T-cell (primary cell): ENCODE data around the gene CEP295NL. TPM values are rescaled to one million over a fixed set of nuclear protein-coding genes. Genes with fewer than 3 reads are reported as not detected.
"Not testable (repeated sequence)": the region's sequence is repeated elsewhere in the genome, so short reads cannot be mapped to it uniquely, and the experiment has no call there.

Experiments used
- ATAC-seq, 4 experiments: fragments of 200-7000 bp in 3 of 4; fragments of 150-1000 bp in 1 of 4; cut with Tn5 transposase; replicated peaks in 1 of 4; 1 replicate in 3 of 4; 2 replicates in 1 of 4; pipeline ENCODE4 v1.10.0; 2021; ENCODE audit warnings: moderate library complexity in 3 of 4, mild to moderate bottlenecking in 2 of 4, moderate number of reproducible peaks in 1 of 4
- CTCF ChIA-PET, 2 donors: fragments of 300-600 bp; sonication (Branson Sonifier 250); formaldehyde crosslinking; loops; one replicate each; lab custom pipeline; 2022; ENCODE audit warnings: antibody characterized with exemption in 2 of 2; lab: Charles Lee
- POLR2A ChIA-PET, 2 donors: fragments of 300-600 bp; sonication (Branson Sonifier 250); formaldehyde crosslinking; loops; one replicate each; lab custom pipeline; 2022; ENCODE audit warnings: antibody characterized with exemption in 2 of 2; lab: Charles Lee
- DNase-seq, 35 experiments: peaks; one replicate each; pipeline versions ENCODE4 v3.0.0 to v3.0.0-alpha.2; 2013 to 2023
- H3K27ac ChIP-seq: one replicate; pipeline ENCODE4 v1.5.1; 2013; ENCODE audit warnings: low read length
- H3K27me3 ChIP-seq, 2 experiments: replicated peaks in 1 of 2; 1 replicate in 1 of 2; 2 replicates in 1 of 2; pipeline versions ENCODE4 v1.6.1 to v1.7.0; 2013; ENCODE audit warnings: low read length in 1 of 2, mixed read lengths in 1 of 2; ENCODE audit not compliant: control insufficient read depth in 2 of 2, insufficient read depth in 2 of 2; ENCODE audit errors: extremely low read depth in 1 of 2
- H3K36me3 ChIP-seq, 2 donors: 1 replicate in 1 of 2; 2 replicates in 1 of 2; pipeline versions ENCODE4 v1.6.1 to v1.7.0; 2013; ENCODE audit warnings: low read length in 1 of 2; ENCODE audit not compliant: control insufficient read depth in 2 of 2, insufficient read depth in 1 of 2; ENCODE audit errors: extremely low read depth in 1 of 2
- H3K4me1 ChIP-seq, 2 experiments: 1 replicate in 1 of 2; 2 replicates in 1 of 2; pipeline versions ENCODE4 v1.6.1 to v1.7.0; 2013; ENCODE audit warnings: low read length in 2 of 2, mixed read lengths in 1 of 2; ENCODE audit not compliant: insufficient read depth in 2 of 2, control insufficient read depth in 1 of 2; ENCODE audit errors: extremely low read depth in 1 of 2
- H3K4me3 ChIP-seq, 2 donors: 1 replicate in 1 of 2; 2 replicates in 1 of 2; pipeline versions ENCODE4 v1.5.1 to v1.7.0; 2013; ENCODE audit warnings: mild to moderate bottlenecking in 2 of 2, low read length in 1 of 2, moderate library complexity in 1 of 2; ENCODE audit not compliant: control insufficient read depth in 1 of 2; ENCODE audit errors: extremely low read depth in 1 of 2
- H3K9me3 ChIP-seq: 2 replicates; pipeline ENCODE4 v1.7.0; 2013
- H3K27ac Mint-ChIP-seq, 2 donors: one replicate each; pipeline ENCODE4 v1.8.0; 2020 to 2021; ENCODE audit warnings: mild to moderate bottlenecking in 2 of 2, mixed read lengths in 2 of 2
- H3K27me3 Mint-ChIP-seq, 2 donors: one replicate each; pipeline ENCODE4 v1.8.0; 2021 to 2022; ENCODE audit warnings: mixed read lengths in 2 of 2
- H3K36me3 Mint-ChIP-seq: one replicate; pipeline ENCODE4 v1.8.0; 2021; ENCODE audit warnings: mixed read lengths
- H3K4me1 Mint-ChIP-seq, 3 donors: one replicate each; pipeline ENCODE4 v1.8.0; 2020 to 2022; ENCODE audit warnings: mixed read lengths in 3 of 3, mild to moderate bottlenecking in 1 of 3
- H3K4me3 Mint-ChIP-seq, 3 donors: one replicate each; pipeline ENCODE4 v1.8.0; 2020 to 2022; ENCODE audit warnings: mild to moderate bottlenecking in 3 of 3, mixed read lengths in 3 of 3, moderate library complexity in 3 of 3
- H3K9me3 Mint-ChIP-seq, 3 donors: one replicate each; pipeline ENCODE4 v1.8.0; 2020 to 2022; ENCODE audit warnings: mixed read lengths in 3 of 3
- WGBS: methylation state at CpG from one replicate; pipeline ENCODE4 v1.1.5; 2013; ENCODE audit warnings: missing lambda C conversion rate; ENCODE audit not compliant: insufficient coverage; 5-methylcytosine and 5-hydroxymethylcytosine counted together
- total RNA-seq, 35 experiments: library from RNA in 6 of 35; stranded (reverse) in 6 of 35; fragments of 120-200 nt in 1 of 35; gene quantifications; one replicate each; pipeline versions ENCODE4 v1.2.1 to v1.2.4 and lab custom pipeline; 2013 to 2026

CEP295NL gene
- total RNA-seq, 5 donors from 2014 or later (not counting 1 experiment from before 2014, with no cell fraction given) = 0.28 to 3.1 (median 0.41) TPM

DNA sequence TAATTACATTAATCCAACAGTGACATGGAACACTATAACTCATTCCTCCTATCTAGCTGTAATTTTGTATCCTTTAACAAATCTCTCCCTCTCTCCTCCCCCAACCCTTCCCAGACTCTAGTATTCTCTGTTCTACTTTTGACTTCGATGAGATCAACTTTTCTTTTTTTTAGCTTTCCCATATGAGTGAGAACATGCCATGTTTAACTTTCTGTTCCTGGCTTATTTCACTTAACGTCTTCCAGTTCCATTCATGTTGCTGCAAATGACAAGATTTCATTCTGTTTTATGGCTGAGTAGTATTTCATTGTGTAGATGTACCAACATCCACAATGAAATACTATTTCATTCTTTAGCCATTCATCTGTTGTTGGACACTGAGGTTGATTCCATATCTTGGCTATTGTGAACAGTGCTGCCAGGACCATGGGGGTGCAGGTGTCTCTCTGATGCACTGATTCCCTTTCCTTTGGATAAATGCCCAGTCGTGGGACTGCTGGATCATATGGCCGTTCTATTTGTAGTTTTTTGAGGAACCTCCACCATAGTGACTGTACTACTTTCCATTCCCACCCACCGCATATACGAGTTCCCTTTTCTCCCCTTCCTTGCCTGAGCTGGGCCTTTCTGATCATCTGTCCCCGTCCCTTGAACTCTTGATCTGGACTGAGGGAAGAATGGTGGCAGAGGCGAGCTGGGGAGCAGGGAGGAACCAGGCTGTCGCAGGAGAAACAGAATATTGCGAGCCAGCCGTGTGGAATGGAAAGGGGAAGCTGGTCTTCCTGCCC lies 7.7 kb upstream of the CEP295NL start:
- H3K36me3 ChIP-seq = no peaks in the 10 kb centered on the region
- H3K4me3 Mint-ChIP-seq = no peak overlapping the region
- no peak overlapping the region for H3K27ac ChIP-seq
- H3K27ac Mint-ChIP-seq = no peak overlapping the region
- H3K9me3 Mint-ChIP-seq = no peaks in the 10 kb centered on the region
- ATAC-seq (no peak), DNase-seq (peak in 1 of 35 experiments; percentile 26)
- H3K4me3 ChIP-seq = no peak overlapping the region
- ChIA-PET POLR2A (no interaction called here), CTCF (no interaction called here)
- H3K4me1 ChIP-seq = peaks cover 0 to 2% of the 10 kb centered on the region in 2 experiments
- WGBS = no CpG with 5 or more reads among the region's 11 CpGs
- H3K27me3 ChIP-seq = peaks cover 0 to 4% of the 10 kb centered on the region in 2 experiments
- H3K4me1 Mint-ChIP-seq = peaks cover under 1 to 4% (median under 1%) of the 10 kb centered on the region in 3 donors
- H3K27me3 Mint-ChIP-seq = peaks cover 0 to 3% of the 10 kb centered on the region in 2 donors
- H3K36me3 Mint-ChIP-seq = no peaks in the 10 kb centered on the region
- H3K9me3 ChIP-seq = no peaks in the 10 kb centered on the region

DNA sequence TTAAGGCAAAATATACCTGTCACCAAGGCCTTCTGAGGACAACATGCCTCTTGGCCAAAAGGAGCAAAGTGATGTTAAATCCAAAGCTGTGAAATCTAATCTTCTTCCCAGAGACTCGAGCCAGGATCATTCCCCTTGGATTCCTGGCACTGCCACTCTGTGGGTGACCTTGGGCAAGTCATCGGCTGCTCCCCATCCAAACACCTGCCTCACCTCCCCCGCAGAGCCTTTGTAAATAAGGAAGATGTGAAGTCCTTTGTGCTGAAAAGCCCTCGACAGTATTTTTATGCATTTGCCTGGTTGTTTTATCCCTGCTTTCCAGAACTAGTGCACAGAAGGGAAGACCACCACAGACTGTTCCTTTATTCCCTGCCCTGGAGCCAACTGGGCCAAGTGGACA lies 5.4 kb upstream of the CEP295NL start:
- Mint-ChIP-seq H3K27me3 (peaks cover 0 to 3% of the 10 kb centered on the region in 2 donors), H3K27ac (no peak overlapping the region), H3K4me3 (no peak overlapping the region), H3K9me3 (no peaks in the 10 kb centered on the region), H3K4me1 (peaks cover 2 to 4% (median 2%) of the 10 kb centered on the region in 3 donors), H3K36me3 (no peaks in the 10 kb centered on the region)
- H3K27ac ChIP-seq = no peak overlapping the region
- 71% methylated on average over 1 of the region's 4 CpGs for WGBS
- no peak overlapping the region for H3K4me3 ChIP-seq
- peaks cover 0 to 4% of the 10 kb centered on the region in 2 experiments for H3K27me3 ChIP-seq
- ChIA-PET CTCF (no interaction called here), POLR2A (no interaction called here)
- H3K36me3 ChIP-seq = no peaks in the 10 kb centered on the region
- no peaks in the 10 kb centered on the region for H3K4me1 ChIP-seq
- no peak for ATAC-seq
- DNase-seq = no peak
- no peaks in the 10 kb centered on the region for H3K9me3 ChIP-seq

DNA sequence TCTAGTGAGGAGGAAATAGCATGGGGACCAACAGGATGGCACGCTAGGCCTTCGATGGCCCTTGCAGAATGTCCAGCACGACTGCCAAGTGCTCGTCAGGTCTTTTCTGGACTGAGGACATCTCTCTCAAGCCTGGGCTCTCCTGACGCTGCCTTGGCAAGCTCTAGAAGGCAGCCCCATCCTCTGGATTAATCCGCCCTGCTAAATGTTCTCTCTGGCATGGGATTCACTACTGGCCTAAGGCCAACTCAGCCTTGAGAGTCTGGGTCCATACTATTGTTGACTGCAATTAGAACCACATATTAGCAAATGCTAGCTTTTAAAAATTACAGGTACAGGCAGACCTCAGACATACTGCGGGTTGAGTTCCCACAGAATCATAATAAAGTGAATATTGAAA lies 2.5 kb upstream of the CEP295NL start:
- WGBS = 87% methylated on average over 6 of the region's 7 CpGs
- H3K4me3 Mint-ChIP-seq = no peak overlapping the region
- no peak overlapping the region for H3K4me3 ChIP-seq
- POLR2A ChIA-PET = interaction anchor here in 1 of 2 donors (0.7 kb wide), 1 partner anchor 37 kb away, joined by 3 read pairs; no protein-coding TSS in a partner anchor
- CTCF ChIA-PET = no interaction called here
- H3K9me3 Mint-ChIP-seq = no peaks in the 10 kb centered on the region
- no peaks in the 10 kb centered on the region for H3K36me3 Mint-ChIP-seq
- no peaks in the 10 kb centered on the region for H3K36me3 ChIP-seq
- DNase-seq (no peak), ATAC-seq (no peak)
- peaks cover 0 to 3% of the 10 kb centered on the region in 2 donors for H3K27me3 Mint-ChIP-seq
- peaks cover 0 to 15% of the 10 kb centered on the region in 2 experiments for H3K27me3 ChIP-seq
- H3K9me3 ChIP-seq = no peaks in the 10 kb centered on the region
- H3K4me1 ChIP-seq = peaks cover 0 to 5% of the 10 kb centered on the region in 2 experiments
- no peak overlapping the region for H3K27ac Mint-ChIP-seq
- no peak overlapping the region for H3K27ac ChIP-seq
- H3K4me1 Mint-ChIP-seq = peaks cover 4 to 9% (median 8%) of the 10 kb centered on the region in 3 donors

DNA sequence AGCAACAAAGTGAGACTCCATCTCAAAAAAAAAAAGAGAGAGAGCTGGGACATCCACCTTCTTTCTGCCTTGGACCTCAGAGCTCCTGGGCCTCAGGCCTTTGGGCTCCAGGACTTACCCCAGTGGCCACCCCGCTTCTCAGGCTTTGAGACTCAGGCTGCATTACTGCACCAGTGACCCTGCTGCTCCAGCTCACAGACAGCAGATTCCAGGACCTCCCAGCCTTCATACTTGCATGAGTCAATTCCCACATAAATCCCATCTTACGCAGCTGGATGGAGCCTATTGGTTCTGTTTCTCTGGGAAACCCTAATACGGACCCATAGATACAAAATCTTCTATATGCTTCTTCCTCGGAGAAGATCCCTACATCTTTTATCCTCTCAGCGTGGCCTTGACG lies 2.1 kb upstream of the CEP295NL start:
- 75% methylated on average over 1 of the region's 6 CpGs for WGBS
- POLR2A ChIA-PET = interaction anchor here in 1 of 2 donors (0.5 to 0.7 kb wide), 2 partner anchors 37 to 57 kb away, joined by 3 read pairs; no protein-coding TSS in a partner anchor
- DNase-seq (no peak), ATAC-seq (no peak)
- Mint-ChIP-seq H3K4me3 (no peak overlapping the region), H3K27ac (no peak overlapping the region), H3K27me3 (peaks cover 0 to 3% of the 10 kb centered on the region in 2 donors), H3K9me3 (no peaks in the 10 kb centered on the region), H3K4me1 (peaks cover 4 to 9% (median 8%) of the 10 kb centered on the region in 3 donors), H3K36me3 (no peaks in the 10 kb centered on the region)
- Histone ChIP-seq H3K4me1 (peaks cover 0 to 5% of the 10 kb centered on the region in 2 experiments), H3K9me3 (no peaks in the 10 kb centered on the region), H3K36me3 (no peaks in the 10 kb centered on the region), H3K27ac (no peak overlapping the region), H3K4me3 (no peak overlapping the region), H3K27me3 (peaks cover 0 to 15% of the 10 kb centered on the region in 2 experiments)
- CTCF ChIA-PET = no interaction called here

DNA sequence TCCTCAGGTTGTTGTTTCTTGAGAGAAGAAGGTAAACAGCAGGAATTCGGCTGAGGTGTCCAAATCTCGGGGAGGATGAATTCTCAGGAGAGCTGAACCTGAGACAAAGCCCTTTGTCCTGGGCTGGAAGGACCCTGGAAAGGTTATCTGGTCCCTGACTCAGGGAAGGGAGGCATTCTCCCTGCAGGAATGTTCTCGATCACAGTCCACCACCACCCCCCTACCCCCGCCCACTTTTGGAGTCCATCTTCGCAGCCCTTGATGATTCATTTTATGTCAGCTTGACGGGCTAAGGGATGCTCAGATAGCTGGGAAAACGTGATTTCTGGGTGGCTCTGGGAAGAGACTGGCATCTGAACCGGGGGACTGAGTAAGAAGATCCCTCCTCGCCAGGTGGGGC lies 1.4 kb upstream of the CEP295NL start:
- no peak for DNase-seq
- Histone ChIP-seq H3K4me3 (no peak overlapping the region), H3K4me1 (peaks cover 0 to 5% of the 10 kb centered on the region in 2 experiments), H3K9me3 (no peaks in the 10 kb centered on the region), H3K36me3 (no peaks in the 10 kb centered on the region), H3K27me3 (peaks cover 0 to 15% of the 10 kb centered on the region in 2 experiments), H3K27ac (no peak overlapping the region)
- H3K9me3 Mint-ChIP-seq = no peaks in the 10 kb centered on the region
- no peak overlapping the region for H3K4me3 Mint-ChIP-seq
- 79% methylated on average over 7 of the region's 9 CpGs for WGBS
- H3K27me3 Mint-ChIP-seq = peaks cover 0 to 3% of the 10 kb centered on the region in 2 donors
- ChIA-PET CTCF (no interaction called here), POLR2A (interaction anchor here in 1 of 2 donors (0.5 kb wide), 1 partner anchor 56 kb away, joined by 3 read pairs; no protein-coding TSS in a partner anchor)
- no peaks in the 10 kb centered on the region for H3K36me3 Mint-ChIP-seq
- peaks cover 4 to 9% (median 8%) of the 10 kb centered on the region in 3 donors for H3K4me1 Mint-ChIP-seq
- no peak overlapping the region for H3K27ac Mint-ChIP-seq
- ATAC-seq = no peak

DNA sequence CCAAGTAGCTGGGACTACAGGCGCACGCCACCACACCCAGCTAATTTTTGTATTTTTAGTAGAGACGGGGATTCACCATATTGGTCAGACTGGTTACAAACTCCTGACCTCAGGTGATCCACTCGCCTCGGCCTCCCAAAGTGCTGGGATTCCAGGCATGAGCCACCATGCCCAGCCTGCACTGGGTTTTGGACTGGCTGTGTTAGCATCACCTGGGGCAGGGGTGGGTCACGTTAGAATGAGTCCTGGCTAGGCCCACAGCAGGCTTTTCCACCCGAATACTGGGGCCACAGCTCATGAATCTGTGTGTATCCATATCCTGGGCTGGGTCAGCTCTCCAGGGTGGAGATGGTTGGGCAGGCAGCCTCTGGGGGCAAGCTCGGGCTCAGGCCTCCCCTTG lies 770 bp downstream of the CEP295NL start:
- H3K4me1 ChIP-seq, H3K4me1 Mint-ChIP-seq, H3K36me3 Mint-ChIP-seq, ATAC-seq, DNase-seq, H3K27me3 Mint-ChIP-seq, H3K4me3 Mint-ChIP-seq, H3K27ac ChIP-seq, H3K4me3 ChIP-seq, H3K9me3 Mint-ChIP-seq, H3K27ac Mint-ChIP-seq, H3K9me3 ChIP-seq, H3K36me3 ChIP-seq, POLR2A ChIA-PET, CTCF ChIA-PET: not testable (repeated sequence)
- H3K27me3 ChIP-seq = peaks cover 0 to 21% of the 10 kb centered on the region in 2 experiments
- WGBS = 72% methylated on average over 5 of the region's 8 CpGs
